Activated T-helper 1 cell treated with anti-CD3 and anti-CD28 coated beads, Interleukin-12 subunit alpha, Interleukin-12 subunit beta, Interleukin-2, Interleukin-4 antibody, amounts not matched to agents 30 ng/mL and 10 ng/mL and 1 ng/mL, durations not matched to agents 14 hours and 24 hours and 36 hours (primary cell): ENCODE data around the gene TLR5. TPM values are rescaled to one million over a fixed set of nuclear protein-coding genes. Genes with fewer than 3 reads are reported as not detected.

Source experiments
- DNase-seq: peaks from one replicate; pipeline ENCODE4 v3.0.0; 2021; ENCODE audit warnings: low spot score
- H3K27ac Mint-ChIP-seq: one replicate; pipeline ENCODE4 v1.8.0; 2021; ENCODE audit warnings: mild to moderate bottlenecking, mixed read lengths
- H3K27me3 Mint-ChIP-seq: one replicate; pipeline ENCODE4 v1.8.0; 2022; ENCODE audit warnings: mild to moderate bottlenecking, moderate library complexity, mixed read lengths; ENCODE audit not compliant: insufficient read depth
- H3K36me3 Mint-ChIP-seq: one replicate; pipeline ENCODE4 v1.8.0; 2021; ENCODE audit warnings: low read depth, mixed read lengths
- H3K4me1 Mint-ChIP-seq: one replicate; pipeline ENCODE4 v1.8.0; 2021; ENCODE audit warnings: low read depth, mixed read lengths
- H3K4me3 Mint-ChIP-seq: one replicate; pipeline ENCODE4 v1.8.0; 2021; ENCODE audit warnings: mild to moderate bottlenecking, moderate library complexity, mixed read lengths
- H3K9me3 Mint-ChIP-seq: one replicate; pipeline ENCODE4 v1.8.0; 2021; ENCODE audit warnings: mixed read lengths
- intact Hi-C: fragments of 100-400 bp; cut with micrococcal nuclease; formaldehyde crosslinking; loops from one replicate; pipeline ENCODE4 v1.15.1; 2024
- total RNA-seq: library from RNA; stranded (reverse); gene quantifications from 2 replicates; pipeline ENCODE4 v1.2.3, GENCODE V29; 2022

TLR5 gene
- total RNA-seq, 1 donor from 2014 or later, result not detected

- Mint-ChIP-seq H3K4me1 (peaks cover 7% of the 10 kb centered on the region), H3K27me3 (peaks cover 7% of the 10 kb centered on the region), H3K27ac (no peak overlapping the region), H3K4me3 (no peak overlapping the region), H3K36me3 (no peaks in the 10 kb centered on the region), H3K9me3 (peaks cover 13% of the 10 kb centered on the region)
- intact Hi-C loops, result loop anchor here (5.0 kb wide), 1 partner anchor 527 kb away; the partner anchor contains the start of gene MIA3
- DNase-seq, result no peak
These were observed 1.4 kb upstream of the TLR5 start for GRCh38 chr1:223144431-223144830.

- peaks cover 7% of the 10 kb centered on the region for H3K27me3 Mint-ChIP-seq
- no peaks in the 10 kb centered on the region for H3K36me3 Mint-ChIP-seq
- peak overlapping the region; percentile 18 for H3K27ac Mint-ChIP-seq
- no peak for DNase-seq
- H3K9me3 Mint-ChIP-seq, result peaks cover 13% of the 10 kb centered on the region
- peak overlapping the region; percentile 66 for H3K4me3 Mint-ChIP-seq
- H3K4me1 Mint-ChIP-seq, result peaks cover 7% of the 10 kb centered on the region
- intact Hi-C loops, result loop anchor here (1.0 to 5.0 kb wide), 5 partner anchors 10 to 526 kb away; partner anchors contain the start of genes DISP1 and MIA3
These were observed 645 bp upstream of the TLR5 start for GRCh38 chr1:223143537-223144248.

GRCh38 chr1:223142269-223142668 is 779 bp downstream of the TLR5 start:
- intact Hi-C loops, result loop anchor here (5.0 kb wide), 1 partner anchor 525 kb away; the partner anchor contains the start of gene MIA3
- Mint-ChIP-seq H3K4me3 (peak overlapping the region; percentile 68), H3K36me3 (no peaks in the 10 kb centered on the region), H3K27ac (no peak overlapping the region), H3K9me3 (peaks cover 8% of the 10 kb centered on the region), H3K4me1 (peaks cover 7% of the 10 kb centered on the region), H3K27me3 (peaks cover 11% of the 10 kb centered on the region)
- DNase-seq, result no peak

GRCh38 chr1:223140611-223141405 is 2.2 kb downstream of the TLR5 start:
- H3K9me3 Mint-ChIP-seq, result no peaks in the 10 kb centered on the region
- intact Hi-C loops, result loop anchor here (5.0 kb wide), 1 partner anchor 524 kb away; the partner anchor contains the start of gene MIA3
- H3K4me1 Mint-ChIP-seq, result peaks cover 7% of the 10 kb centered on the region
- H3K4me3 Mint-ChIP-seq, result no peak overlapping the region
- H3K36me3 Mint-ChIP-seq, result no peaks in the 10 kb centered on the region
- H3K27me3 Mint-ChIP-seq, result peaks cover 23% of the 10 kb centered on the region
- no peak overlapping the region for H3K27ac Mint-ChIP-seq
- no peak for DNase-seq

GRCh38 chr1:223137455-223138085 is 5.5 kb downstream of the TLR5 start:
- intact Hi-C loops, result no loop called here
- Mint-ChIP-seq H3K4me3 (no peak overlapping the region), H3K4me1 (peaks cover 14% of the 10 kb centered on the region), H3K36me3 (no peaks in the 10 kb centered on the region), H3K9me3 (no peaks in the 10 kb centered on the region), H3K27ac (no peak overlapping the region), H3K27me3 (peaks cover 40% of the 10 kb centered on the region)
- no peak for DNase-seq

- Mint-ChIP-seq H3K36me3 (no peaks in the 10 kb centered on the region), H3K9me3 (no peaks in the 10 kb centered on the region), H3K4me1 (peaks cover 14% of the 10 kb centered on the region), H3K27ac (no peak overlapping the region), H3K4me3 (no peak overlapping the region), H3K27me3 (peaks cover 50% of the 10 kb centered on the region)
- DNase-seq, result no peak
- intact Hi-C loops, result no loop called here
These were observed 7.0 kb downstream of the TLR5 start for GRCh38 chr1:223136086-223136485.

- no peak overlapping the region for H3K27ac Mint-ChIP-seq
- intact Hi-C loops, result no loop called here
- peaks cover 53% of the 10 kb centered on the region for H3K27me3 Mint-ChIP-seq
- no peak overlapping the region for H3K4me3 Mint-ChIP-seq
- no peak for DNase-seq
- peaks cover 14% of the 10 kb centered on the region for H3K4me1 Mint-ChIP-seq
- H3K36me3 Mint-ChIP-seq, result no peaks in the 10 kb centered on the region
- H3K9me3 Mint-ChIP-seq, result no peaks in the 10 kb centered on the region
These were observed 7.7 kb downstream of the TLR5 start for GRCh38 chr1:223135176-223135942.

- peaks cover 19% of the 10 kb centered on the region for H3K4me1 Mint-ChIP-seq
- H3K27me3 Mint-ChIP-seq, result peaks cover 52% of the 10 kb centered on the region
- H3K27ac Mint-ChIP-seq, result no peak overlapping the region
- DNase-seq, result peak; percentile 67
- no peaks in the 10 kb centered on the region for H3K36me3 Mint-ChIP-seq
- peak overlapping the region; percentile 20 for H3K4me3 Mint-ChIP-seq
- no peaks in the 10 kb centered on the region for H3K9me3 Mint-ChIP-seq
- intact Hi-C loops, result loop anchor here (1.0 to 5.0 kb wide), 6 partner anchors 9 to 550 kb away; partner anchors contain the start of genes SUSD4 and TLR5
These were observed 9.1 kb downstream of the TLR5 start for GRCh38 chr1:223133824-223134435.

GRCh38 chr1:223133306-223133823 is 9.7 kb downstream of the TLR5 start:
- intact Hi-C loops, result loop anchor here (1.0 to 5.0 kb wide), 6 partner anchors 10 to 551 kb away; partner anchors contain the start of genes SUSD4 and TLR5
- H3K9me3 Mint-ChIP-seq, result no peaks in the 10 kb centered on the region
- peaks cover 19% of the 10 kb centered on the region for H3K4me1 Mint-ChIP-seq
- H3K27ac Mint-ChIP-seq, result no peak overlapping the region
- H3K4me3 Mint-ChIP-seq, result no peak overlapping the region
- no peak for DNase-seq
- H3K27me3 Mint-ChIP-seq, result peaks cover 52% of the 10 kb centered on the region
- no peaks in the 10 kb centered on the region for H3K36me3 Mint-ChIP-seq

GRCh38 chr1:223129229-223129901 is 13.7 kb downstream of the TLR5 start:
- Mint-ChIP-seq H3K4me1 (peaks cover 17% of the 10 kb centered on the region), H3K9me3 (no peaks in the 10 kb centered on the region), H3K27ac (no peak overlapping the region), H3K4me3 (no peak overlapping the region), H3K27me3 (peaks cover 24% of the 10 kb centered on the region), H3K36me3 (no peaks in the 10 kb centered on the region)
- intact Hi-C loops, result loop anchor here (10.0 kb wide), 1 partner anchor 395 kb away; the partner anchor contains the start of gene FAM177B
- peak; percentile 43 for DNase-seq

GRCh38 chr1:223126741-223127140 is 16.3 kb downstream of the TLR5 start:
- intact Hi-C loops, result loop anchor here (10.0 kb wide), 1 partner anchor 392 kb away; the partner anchor contains the start of gene FAM177B
- no peak overlapping the region for H3K4me3 Mint-ChIP-seq
- no peak overlapping the region for H3K27ac Mint-ChIP-seq
- H3K4me1 Mint-ChIP-seq, result peaks cover 14% of the 10 kb centered on the region
- DNase-seq, result no peak
- peaks cover 18% of the 10 kb centered on the region for H3K27me3 Mint-ChIP-seq
- H3K9me3 Mint-ChIP-seq, result no peaks in the 10 kb centered on the region
- H3K36me3 Mint-ChIP-seq, result no peaks in the 10 kb centered on the region
